HG03175 (cell line): ENCODE data around the gene REM2.
A peak's percentile ranks its signal among the peaks of the same experiment; 100 is the strongest.

Source experiments
- ATAC-seq: cut with Tn5 transposase; IDR thresholded peaks from one replicate; pipeline ENCODE4 v1.9.1; 2021; ENCODE audit warnings: mild to moderate bottlenecking, moderate library complexity; ENCODE audit not compliant: unreplicated experiment

Gene REM2

GRCh38 chr14:22872033-22872832 lies 10.8 kb upstream of the REM2 start:
- peak; percentile 19 for ATAC-seq

- no peak for ATAC-seq
Measured at GRCh38 chr14:22872833-22873520, 10.0 kb upstream of the REM2 start.

GRCh38 chr14:22875003-22875747 lies 7.8 kb upstream of the REM2 start:
- no peak for ATAC-seq

GRCh38 chr14:22875748-22876319 lies 7.2 kb upstream of the REM2 start:
- ATAC-seq: no peak

GRCh38 chr14:22877000-22877501 lies 6.0 kb upstream of the REM2 start:
- no peak for ATAC-seq

GRCh38 chr14:22878271-22879246 lies 4.5 kb upstream of the REM2 start:
- no peak for ATAC-seq

GRCh38 chr14:22882064-22882463 lies 958 bp upstream of the REM2 start:
- no peak for ATAC-seq

GRCh38 chr14:22882529-22883172 lies 371 bp upstream of the REM2 start:
- ATAC-seq: no peak

- no peak for ATAC-seq
Measured at GRCh38 chr14:22884076-22884737, 1.2 kb downstream of the REM2 start.

GRCh38 chr14:22884738-22885523 lies 1.9 kb downstream of the REM2 start:
- ATAC-seq: no peak

- no peak for ATAC-seq
Measured at GRCh38 chr14:22885975-22886374, 3.0 kb downstream of the REM2 start.

GRCh38 chr14:22886500-22887259 lies 3.7 kb downstream of the REM2 start:
- peak; percentile 48 for ATAC-seq

- ATAC-seq: peak; percentile 47
Measured at GRCh38 chr14:22887260-22887989, 4.4 kb downstream of the REM2 start.

GRCh38 chr14:22887990-22888378 lies 5.0 kb downstream of the REM2 start:
- peak; percentile 38 for ATAC-seq

- ATAC-seq: no peak
Measured at GRCh38 chr14:22888662-22889061, 5.6 kb downstream of the REM2 start.

- ATAC-seq: no peak
Measured at GRCh38 chr14:22890416-22890815, 7.4 kb downstream of the REM2 start.

GRCh38 chr14:22892488-22892887 lies 9.5 kb downstream of the REM2 start:
- ATAC-seq: no peak
